ENCODE results near the gene PTCSC3. TPM values are rescaled to one million over a fixed set of nuclear protein-coding genes. Genes with fewer than 3 reads are reported as not detected.
"Not testable (repeated sequence)": the region's sequence is repeated elsewhere in the genome, so short reads cannot be mapped to it uniquely, and the experiment has no call there.

Gene PTCSC3
- total RNA-seq, 2 donors from 2014 or later = not detected

GRCh38 chr14:36105401-36105800 lies 71.1 kb downstream of the PTCSC3 start:
- Mint-ChIP-seq H3K4me1 (peaks cover 7% of the 10 kb centered on the region), H3K27ac (no peak overlapping the region), H3K4me3 (no peak overlapping the region), H3K27me3 (ENCODE audit: insufficient read depth) (peaks cover 17% of the 10 kb centered on the region), H3K36me3 (ENCODE audit: low read depth) (no peaks in the 10 kb centered on the region), H3K9me3 (no peaks in the 10 kb centered on the region)
- H3K4me3 ChIP-seq (ENCODE audit: low read length) = no peak overlapping the region
- H3K36me3 ChIP-seq (ENCODE audit: control insufficient read depth, insufficient read depth, low read length) = no peaks in the 10 kb centered on the region
- 0% methylated on average over 1 of the region's 1 CpG for WGBS, 2 experiments (ENCODE audit: insufficient coverage in 1 of 2, insufficient read length in 1 of 2)
- DNase-seq = peak; percentile 76
- peak; percentile 81 for TF ChIP-seq CTCF (conservative IDR thresholded peaks at IDR 0.05)
- H3K9ac ChIP-seq (ENCODE audit: extremely low read depth, low read length, poor library complexity, severe bottlenecking) = no peak overlapping the region
- H3K4me1 ChIP-seq (ENCODE audit: control insufficient read depth, insufficient read depth, low read length) = peaks cover 8% of the 10 kb centered on the region
- H3K27ac ChIP-seq (ENCODE audit: low read depth, low read length) = no peak overlapping the region
- H3K9me3 ChIP-seq (ENCODE audit: control insufficient read depth, low read length) = no peaks in the 10 kb centered on the region
- peaks cover 8% of the 10 kb centered on the region for H3K27me3 ChIP-seq (ENCODE audit: control insufficient read depth, insufficient read depth, low read length, poor library complexity, severe bottlenecking)

GRCh38 chr14:36104258-36104657 lies 72.3 kb downstream of the PTCSC3 start:
- H3K9me3 ChIP-seq (ENCODE audit: control insufficient read depth, low read length); H3K4me3 Mint-ChIP-seq; H3K4me3 ChIP-seq (ENCODE audit: low read length); H3K36me3 Mint-ChIP-seq (ENCODE audit: low read depth); H3K36me3 ChIP-seq (ENCODE audit: control insufficient read depth, insufficient read depth, low read length); H3K27ac ChIP-seq (ENCODE audit: low read depth, low read length); H3K9me3 Mint-ChIP-seq; H3K27me3 ChIP-seq (ENCODE audit: control insufficient read depth, insufficient read depth, low read length, poor library complexity, severe bottlenecking); H3K4me1 Mint-ChIP-seq; H3K4me1 ChIP-seq (ENCODE audit: control insufficient read depth, insufficient read depth, low read length); DNase-seq; H3K9ac ChIP-seq (ENCODE audit: extremely low read depth, low read length, poor library complexity, severe bottlenecking); H3K27ac Mint-ChIP-seq: not testable (repeated sequence)
- WGBS, 2 experiments (ENCODE audit: insufficient coverage in 1 of 2, insufficient read length in 1 of 2) = 77 to 87% methylated on average over 5 to 7 of the region's 7 CpGs
- peaks cover 17% of the 10 kb centered on the region for H3K27me3 Mint-ChIP-seq (ENCODE audit: insufficient read depth)

GRCh38 chr14:36099619-36100018 lies 76.9 kb downstream of the PTCSC3 start:
- Mint-ChIP-seq H3K27ac (no peak overlapping the region), H3K4me1 (peaks cover 5% of the 10 kb centered on the region), H3K4me3 (no peak overlapping the region), H3K36me3 (ENCODE audit: low read depth) (no peaks in the 10 kb centered on the region), H3K9me3 (no peaks in the 10 kb centered on the region), H3K27me3 (ENCODE audit: insufficient read depth) (peaks cover 8% of the 10 kb centered on the region)
- Histone ChIP-seq H3K9ac (ENCODE audit: extremely low read depth, low read length, poor library complexity, severe bottlenecking) (no peak overlapping the region), H3K4me3 (ENCODE audit: low read length) (no peak overlapping the region), H3K4me1 (ENCODE audit: control insufficient read depth, insufficient read depth, low read length) (peaks cover 8% of the 10 kb centered on the region), H3K27me3 (ENCODE audit: control insufficient read depth, insufficient read depth, low read length, poor library complexity, severe bottlenecking) (peaks cover 1% of the 10 kb centered on the region), H3K27ac (ENCODE audit: low read depth, low read length) (no peak overlapping the region), H3K36me3 (ENCODE audit: control insufficient read depth, insufficient read depth, low read length) (no peaks in the 10 kb centered on the region), H3K9me3 (ENCODE audit: control insufficient read depth, low read length) (no peaks in the 10 kb centered on the region)
- 87 to 92% methylated on average over 2 to 3 of the region's 4 CpGs for WGBS, 2 experiments (ENCODE audit: insufficient coverage in 1 of 2, insufficient read length in 1 of 2)
- no peak for DNase-seq
- no peak for TF ChIP-seq CTCF (conservative IDR thresholded peaks at IDR 0.05)

GRCh38 chr14:36097356-36097755 lies 79.2 kb downstream of the PTCSC3 start:
- 100% methylated on average over 1 of the region's 1 CpG for WGBS, 2 experiments (ENCODE audit: insufficient coverage in 1 of 2, insufficient read length in 1 of 2)
- H3K27me3 Mint-ChIP-seq (ENCODE audit: insufficient read depth) = no peaks in the 10 kb centered on the region
- H3K9me3 ChIP-seq (ENCODE audit: control insufficient read depth, low read length) = no peaks in the 10 kb centered on the region
- H3K4me1 Mint-ChIP-seq = no peaks in the 10 kb centered on the region
- H3K9ac ChIP-seq (ENCODE audit: extremely low read depth, low read length, poor library complexity, severe bottlenecking) = no peak overlapping the region
- no peaks in the 10 kb centered on the region for H3K27me3 ChIP-seq (ENCODE audit: control insufficient read depth, insufficient read depth, low read length, poor library complexity, severe bottlenecking)
- H3K27ac ChIP-seq (ENCODE audit: low read depth, low read length) = no peak overlapping the region
- H3K4me1 ChIP-seq (ENCODE audit: control insufficient read depth, insufficient read depth, low read length) = no peaks in the 10 kb centered on the region
- no peaks in the 10 kb centered on the region for H3K9me3 Mint-ChIP-seq
- H3K36me3 Mint-ChIP-seq (ENCODE audit: low read depth) = no peaks in the 10 kb centered on the region
- no peak overlapping the region for H3K27ac Mint-ChIP-seq
- no peak for DNase-seq
- no peak for TF ChIP-seq CTCF (conservative IDR thresholded peaks at IDR 0.05)
- H3K36me3 ChIP-seq (ENCODE audit: control insufficient read depth, insufficient read depth, low read length) = no peaks in the 10 kb centered on the region
- H3K4me3 Mint-ChIP-seq = no peak overlapping the region
- no peak overlapping the region for H3K4me3 ChIP-seq (ENCODE audit: low read length)

Data from endodermal cell (in vitro differentiated cells).